Hepatocyte (in vitro differentiated cells): ENCODE data around the gene LIPE. TPM values are rescaled to one million over a fixed set of nuclear protein-coding genes. Genes with fewer than 3 reads are reported as not detected.

Source experiments
- DNase-seq: peaks from one replicate; pipeline ENCODE4 v3.0.0-alpha.2; 2016; ENCODE audit warnings: low spot score
- H2AFZ ChIP-seq: fragments of 200-600 bp; sonication (generic); 2 replicates; pipeline ENCODE4 v1.6.0; 2016; ENCODE audit warnings: antibody characterized with exemption, mild to moderate bottlenecking
- H3K27ac ChIP-seq: fragments of 200-600 bp; sonication (generic); 2 replicates; pipeline ENCODE4 v1.5.1; 2016; ENCODE audit warnings: mild to moderate bottlenecking
- H3K27me3 ChIP-seq: fragments of 200-600 bp; sonication (generic); 2 replicates; pipeline ENCODE4 v1.6.1; 2016
- H3K36me3 ChIP-seq: fragments of 200-600 bp; sonication (generic); replicated peaks from 2 replicates; pipeline ENCODE4 v1.5.1; 2016; ENCODE audit warnings: low read depth; ENCODE audit not compliant: insufficient read depth
- H3K4me1 ChIP-seq: fragments of 200-600 bp; sonication (generic); 2 replicates; pipeline ENCODE4 v1.5.1; 2016; ENCODE audit warnings: mild to moderate bottlenecking, moderate library complexity; ENCODE audit not compliant: insufficient read depth
- H3K4me2 ChIP-seq: fragments of 200-600 bp; sonication (generic); 2 replicates; pipeline ENCODE4 v1.6.0; 2016
- H3K4me3 ChIP-seq: fragments of 200-600 bp; sonication (generic); 2 replicates; pipeline ENCODE4 v1.5.1; 2016; ENCODE audit warnings: mild to moderate bottlenecking
- H3K79me2 ChIP-seq: fragments of 200-600 bp; sonication (generic); 2 replicates; pipeline ENCODE4 v1.6.0; 2017; ENCODE audit warnings: mild to moderate bottlenecking
- H3K9me2 ChIP-seq: fragments of 200-600 bp; sonication (generic); replicated peaks from 2 replicates; pipeline ENCODE4 v1.6.0; 2017; ENCODE audit warnings: mild to moderate bottlenecking; ENCODE audit not compliant: insufficient read depth
- H3K9me3 ChIP-seq: fragments of 200-600 bp; sonication (generic); 2 replicates; pipeline ENCODE4 v1.5.1; 2016; ENCODE audit warnings: low read depth, mild to moderate bottlenecking
- H4K20me1 ChIP-seq: fragments of 200-600 bp; sonication (generic); 2 replicates; pipeline ENCODE4 v1.6.0; 2016; ENCODE audit warnings: mild to moderate bottlenecking; ENCODE audit not compliant: insufficient read depth, poor library complexity, severe bottlenecking
- CTCF ChIP-seq: fragments of 200-600 bp; sonication (generic); IDR thresholded peaks from 2 replicates; pipeline ENCODE4 v1.5.1; 2016; ENCODE audit warnings: antibody characterized with exemption, mild to moderate bottlenecking; ENCODE audit not compliant: poor library complexity
- EZH2 ChIP-seq: fragments of 200-600 bp; sonication (generic); IDR thresholded peaks from 2 replicates; pipeline ENCODE4 v1.6.1; 2016; ENCODE audit warnings: antibody characterized with exemption, mild to moderate bottlenecking, borderline replicate concordance
- EZH2phosphoT487 ChIP-seq: fragments of 200-600 bp; sonication (generic); IDR thresholded peaks from one replicate; pipeline ENCODE4 v1.6.1; 2018; ENCODE audit warnings: antibody characterized with exemption, mild to moderate bottlenecking, low read depth, moderate library complexity; ENCODE audit not compliant: unreplicated experiment, severe bottlenecking
- WGBS: methylation state at CpG from one replicate; pipeline ENCODE4 v1.1.6; 2016; ENCODE audit warnings: low lambda C conversion rate; ENCODE audit errors: missing lambda C conversion rate; 5-methylcytosine and 5-hydroxymethylcytosine counted together
- polyA plus RNA-seq: library from polyadenylated mRNA; unstranded; fragments of >200 nt; fragmentation: Nextera tagmentation; extraction: Ambion mirVana; gene quantifications from 2 replicates; pipeline ENCODE4 v1.2.1, GENCODE V29; 2016
- total RNA-seq: library from RNA; depleted of rRNA; stranded (reverse); fragments of >200 nt; gene quantifications from 2 replicates; pipeline ENCODE4 v1.2.3, GENCODE V29; 2014

The LIPE gene
- total and polyA plus RNA-seq, 2 experiments from 2014 or later, result 6.4 to 7.1 TPM

GRCh38 chr19:42409477-42409876, 17.7 kb downstream of the LIPE start:
- Histone ChIP-seq H2AFZ (no peak overlapping the region), H3K9me2 (no peaks in the 10 kb centered on the region), H4K20me1 (no peaks in the 10 kb centered on the region), H3K4me2 (no peak overlapping the region), H3K27ac (no peak overlapping the region), H3K4me1 (no peaks in the 10 kb centered on the region), H3K79me2 (no peaks in the 10 kb centered on the region), H3K9me3 (no peaks in the 10 kb centered on the region), H3K27me3 (no peaks in the 10 kb centered on the region), H3K36me3 (no peaks in the 10 kb centered on the region), H3K4me3 (no peak overlapping the region)
- 86% methylated on average over 6 of the region's 6 CpGs for WGBS
- peak; percentile 35 for DNase-seq
- no peak for TF ChIP-seq EZH2
- no peak for TF ChIP-seq CTCF
- TF ChIP-seq EZH2phosphoT487, result no peak

GRCh38 chr19:42407816-42408175, 19.4 kb downstream of the LIPE start:
- TF ChIP-seq CTCF (no peak), EZH2 (no peak), EZH2phosphoT487 (no peak)
- H3K4me3 ChIP-seq, result no peak overlapping the region
- H3K36me3 ChIP-seq, result no peaks in the 10 kb centered on the region
- 99% methylated on average over 10 of the region's 10 CpGs for WGBS
- DNase-seq, result no peak
- no peak overlapping the region for H3K27ac ChIP-seq
- H2AFZ ChIP-seq, result no peak overlapping the region
- H3K79me2 ChIP-seq, result no peaks in the 10 kb centered on the region
- no peaks in the 10 kb centered on the region for H3K9me2 ChIP-seq
- no peaks in the 10 kb centered on the region for H3K9me3 ChIP-seq
- H3K27me3 ChIP-seq, result no peaks in the 10 kb centered on the region
- H3K4me1 ChIP-seq, result no peaks in the 10 kb centered on the region
- H3K4me2 ChIP-seq, result no peak overlapping the region
- H4K20me1 ChIP-seq, result no peaks in the 10 kb centered on the region

- H2AFZ ChIP-seq, result no peak overlapping the region
- DNase-seq, result no peak
- no peaks in the 10 kb centered on the region for H3K27me3 ChIP-seq
- H3K4me3 ChIP-seq, result no peak overlapping the region
- no peak for TF ChIP-seq CTCF
- TF ChIP-seq EZH2phosphoT487, result no peak
- no peak for TF ChIP-seq EZH2
- H3K9me2 ChIP-seq, result no peaks in the 10 kb centered on the region
- no peaks in the 10 kb centered on the region for H3K9me3 ChIP-seq
- no peaks in the 10 kb centered on the region for H3K36me3 ChIP-seq
- no peak overlapping the region for H3K27ac ChIP-seq
- no peaks in the 10 kb centered on the region for H3K79me2 ChIP-seq
- WGBS, result 96% methylated on average over 24 of the region's 30 CpGs
- no peak overlapping the region for H3K4me2 ChIP-seq
- no peaks in the 10 kb centered on the region for H3K4me1 ChIP-seq
- no peaks in the 10 kb centered on the region for H4K20me1 ChIP-seq
These were observed 19.9 kb downstream of the LIPE start for GRCh38 chr19:42407085-42407815.
